Upper lobe of left lung (tissue), 4 donors: ENCODE data around the gene C1orf216.

Source experiments
- POLR2A ChIP-seq, 4 donors: fragments of 450-650 bp; IDR thresholded peaks; one replicate each; pipeline ENCODE4 v1.5.1; 2016 to 2017; ENCODE audit warnings: antibody characterized with exemption in 4 of 4, mild to moderate bottlenecking in 2 of 4
- POLR2AphosphoS5 ChIP-seq, 2 donors: sonication (generic); formaldehyde crosslinking; IDR thresholded peaks; one replicate each; pipeline ENCODE4 v1.5.1; 2017; ENCODE audit warnings: antibody characterized with exemption in 2 of 2

DNA sequence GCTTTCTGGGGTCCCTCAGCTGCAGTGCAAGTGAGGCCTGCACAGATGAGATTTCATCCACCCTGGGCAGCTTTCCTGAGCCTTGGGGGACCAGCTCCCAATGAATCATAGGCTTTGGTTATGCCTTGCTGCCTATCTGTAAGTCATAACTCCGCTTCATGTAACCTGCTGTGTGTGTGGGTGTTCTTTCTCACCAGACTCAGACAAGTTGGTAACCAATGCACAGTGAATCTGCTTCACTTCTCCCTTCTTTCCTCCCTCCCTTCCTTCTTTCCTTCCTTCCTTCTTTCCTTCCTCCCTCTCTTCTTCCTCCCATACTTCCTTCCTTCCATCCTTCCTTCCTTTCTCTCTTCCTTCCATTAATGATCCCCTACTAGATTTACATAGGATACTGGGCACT lies 42.9 kb downstream of the C1orf216 start:
- TF ChIP-seq POLR2AphosphoS5 (IDR thresholded peaks at IDR 0.05) (no peak), POLR2A (IDR thresholded peaks at IDR 0.05) (no peak)
